Measurements from ENCODE around the gene DDX47. TPM values are rescaled to one million over a fixed set of nuclear protein-coding genes. Genes with fewer than 3 reads are reported as not detected.

DDX47 gene
- polyA plus RNA-seq, 1 experiment: 47.9 TPM

- ChIA-PET CTCF (no interaction called here), POLR2A (interaction anchor here (0.6 to 0.7 kb wide), 2 partner anchors 11 to 83 kb away, joined by 3 read pairs; no protein-coding TSS in a partner anchor)
- H3K4me3 ChIP-seq (ENCODE audit: low read depth, low read length): no peak overlapping the region
Observed at GRCh38 chr12:12807970-12808702, 5.0 kb upstream of the DDX47 start.

GRCh38 chr12:12810553-12811021, 2.6 kb upstream of the DDX47 start:
- Histone ChIP-seq H3K36me3 (ENCODE audit: control insufficient read depth, insufficient read depth, low read length) (no peaks in the 10 kb centered on the region), H3K27me3 (ENCODE audit: control insufficient read depth, insufficient read depth, low read length) (no peaks in the 10 kb centered on the region), H3K4me3 (ENCODE audit: low read depth, low read length) (no peak overlapping the region)
- POLR2A ChIA-PET: no interaction called here
- DNase-seq (ENCODE audit: low read depth): no peak
- CTCF ChIA-PET: interaction anchor here (1.3 kb wide), 1 partner anchor 22 kb away, joined by 3 read pairs; no protein-coding TSS in a partner anchor
- no peak for TF ChIP-seq CTCF (IDR thresholded peaks at IDR 0.05; ENCODE audit: insufficient read depth, low read depth, low read length)

More at GRCh38 chr12:12807970-12808702, 5.0 kb upstream of the DDX47 start:
- no peak for DNase-seq (ENCODE audit: low read depth)
- no peaks in the 10 kb centered on the region for H3K36me3 ChIP-seq (ENCODE audit: control insufficient read depth, insufficient read depth, low read length)
- no peak for TF ChIP-seq CTCF (IDR thresholded peaks at IDR 0.05; ENCODE audit: insufficient read depth, low read depth, low read length)
- no peaks in the 10 kb centered on the region for H3K27me3 ChIP-seq (ENCODE audit: control insufficient read depth, insufficient read depth, low read length)

GRCh38 chr12:12811343-12811742, 1.8 kb upstream of the DDX47 start:
- Histone ChIP-seq H3K36me3 (ENCODE audit: control insufficient read depth, insufficient read depth, low read length) (no peaks in the 10 kb centered on the region), H3K4me3 (ENCODE audit: low read depth, low read length) (no peak overlapping the region), H3K27me3 (ENCODE audit: control insufficient read depth, insufficient read depth, low read length) (no peaks in the 10 kb centered on the region)
- CTCF ChIA-PET: interaction anchor here (1.3 kb wide), 1 partner anchor 22 kb away, joined by 3 read pairs; no protein-coding TSS in a partner anchor
- TF ChIP-seq CTCF (IDR thresholded peaks at IDR 0.05; ENCODE audit: insufficient read depth, low read depth, low read length): no peak
- no peak for DNase-seq (ENCODE audit: low read depth)
- POLR2A ChIA-PET: no interaction called here

GRCh38 chr12:12812174-12812573, 972 bp upstream of the DDX47 start:
- no peak overlapping the region for H3K4me3 ChIP-seq (ENCODE audit: low read depth, low read length)
- no peak for TF ChIP-seq CTCF (IDR thresholded peaks at IDR 0.05; ENCODE audit: insufficient read depth, low read depth, low read length)
- no peaks in the 10 kb centered on the region for H3K36me3 ChIP-seq (ENCODE audit: control insufficient read depth, insufficient read depth, low read length)
- H3K27me3 ChIP-seq (ENCODE audit: control insufficient read depth, insufficient read depth, low read length): no peaks in the 10 kb centered on the region
- DNase-seq (ENCODE audit: low read depth): no peak
- CTCF ChIA-PET: interaction anchor here (0.8 to 1.8 kb wide), 7 partner anchors 10 to 171 kb away, joined by 3 to 6 read pairs (median 4); no protein-coding TSS in a partner anchor
- POLR2A ChIA-PET: no interaction called here

- DNase-seq (ENCODE audit: low read depth): no peak
- H3K27me3 ChIP-seq (ENCODE audit: control insufficient read depth, insufficient read depth, low read length): no peaks in the 10 kb centered on the region
- ChIA-PET POLR2A (no interaction called here), CTCF (interaction anchor here (0.8 to 1.8 kb wide), 10 partner anchors 7 to 171 kb away, joined by 3 to 6 read pairs (median 4); no protein-coding TSS in a partner anchor)
- no peak overlapping the region for H3K4me3 ChIP-seq (ENCODE audit: low read depth, low read length)
- H3K36me3 ChIP-seq (ENCODE audit: control insufficient read depth, insufficient read depth, low read length): no peaks in the 10 kb centered on the region
- TF ChIP-seq CTCF (IDR thresholded peaks at IDR 0.05; ENCODE audit: insufficient read depth, low read depth, low read length): no peak
Observed at GRCh38 chr12:12812618-12813119, 477 bp upstream of the DDX47 start.
